Esophagus squamous epithelium (tissue), 5 donors: ENCODE data around the gene SPDYA. TPM values are rescaled to one million over a fixed set of nuclear protein-coding genes. Genes with fewer than 3 reads are reported as not detected.

ENCODE experiments used
- DNase-seq: peaks from one replicate; lab custom pipeline; 2025; lab: John Stamatoyannopoulos, UW
- H3K27ac ChIP-seq, 4 donors: fragments of 200-600 bp; sonication (generic); one replicate each; pipeline ENCODE4 v1.5.1; 2016 to 2019; ENCODE audit warnings: mild to moderate bottlenecking in 1 of 4
- H3K27me3 ChIP-seq, 4 donors: fragments of 200-600 bp; sonication (generic); 1 replicate in 3 of 4; 2 replicates in 1 of 4; pipeline versions ENCODE4 v1.5.1 to v1.6.0; 2017 to 2021; ENCODE audit warnings: antibody characterized with exemption in 1 of 4
- H3K36me3 ChIP-seq, 3 donors: fragments of 200-600 bp; sonication (generic); one replicate each; pipeline ENCODE4 v1.5.1; 2016 to 2019
- H3K4me1 ChIP-seq, 3 donors: fragments of 200-600 bp; sonication (generic); one replicate each; pipeline ENCODE4 v1.5.1; 2017 to 2019
- H3K4me3 ChIP-seq, 4 donors: fragments of 200-600 bp; sonication (generic); 1 replicate in 3 of 4; 2 replicates in 1 of 4; pipeline ENCODE4 v1.5.1; 2016 to 2019; ENCODE audit warnings: mild to moderate bottlenecking in 2 of 4, moderate library complexity in 1 of 4
- H3K9me3 ChIP-seq, 3 donors: fragments of 200-600 bp; sonication (generic); one replicate each; pipeline ENCODE4 v1.5.1; 2016 to 2019
- POLR2A ChIP-seq, 4 donors: fragments of 450-650 bp; IDR thresholded peaks; one replicate each; pipeline ENCODE4 v1.6.1; 2017; ENCODE audit warnings: antibody characterized with exemption in 4 of 4, mild to moderate bottlenecking in 4 of 4, moderate library complexity in 3 of 4
- WGBS, 2 donors: methylation state at CpG; one replicate each; pipeline ENCODE4 v1.1.5; 2018; 5-methylcytosine and 5-hydroxymethylcytosine counted together
- intact Hi-C: fragments of 100-400 bp; cut with DNase I; formaldehyde crosslinking; loops from one replicate; pipeline ENCODE4 v1.15.0; 2022
- total RNA-seq, 4 donors: library from RNA; depleted of rRNA; stranded (reverse); fragments of >200 nt; gene quantifications; one replicate each; pipeline ENCODE4 v1.1.0, GENCODE V29; 2016
- TF ChIP-seq, protein P1 (sequence below), 6 experiments: fragments of 450-650 bp in 4 of 6; fragments of 200-600 bp in 2 of 6; sonication (generic) in 2 of 6; IDR thresholded peaks; one replicate each; pipeline ENCODE4 v1.5.1; 2016 to 2019; ENCODE audit warnings: antibody characterized with exemption in 6 of 6, mild to moderate bottlenecking in 4 of 6, moderate library complexity in 4 of 6
- donor health status: DM: yes; HTN: yes; CAD: no.

Gene SPDYA
- total RNA-seq = 1 to 10 TPM in 2 of 4 donors, under 1 TPM in 1, not detected in 1; 0.97 to 1.7 (median 1.4) TPM

DNA sequence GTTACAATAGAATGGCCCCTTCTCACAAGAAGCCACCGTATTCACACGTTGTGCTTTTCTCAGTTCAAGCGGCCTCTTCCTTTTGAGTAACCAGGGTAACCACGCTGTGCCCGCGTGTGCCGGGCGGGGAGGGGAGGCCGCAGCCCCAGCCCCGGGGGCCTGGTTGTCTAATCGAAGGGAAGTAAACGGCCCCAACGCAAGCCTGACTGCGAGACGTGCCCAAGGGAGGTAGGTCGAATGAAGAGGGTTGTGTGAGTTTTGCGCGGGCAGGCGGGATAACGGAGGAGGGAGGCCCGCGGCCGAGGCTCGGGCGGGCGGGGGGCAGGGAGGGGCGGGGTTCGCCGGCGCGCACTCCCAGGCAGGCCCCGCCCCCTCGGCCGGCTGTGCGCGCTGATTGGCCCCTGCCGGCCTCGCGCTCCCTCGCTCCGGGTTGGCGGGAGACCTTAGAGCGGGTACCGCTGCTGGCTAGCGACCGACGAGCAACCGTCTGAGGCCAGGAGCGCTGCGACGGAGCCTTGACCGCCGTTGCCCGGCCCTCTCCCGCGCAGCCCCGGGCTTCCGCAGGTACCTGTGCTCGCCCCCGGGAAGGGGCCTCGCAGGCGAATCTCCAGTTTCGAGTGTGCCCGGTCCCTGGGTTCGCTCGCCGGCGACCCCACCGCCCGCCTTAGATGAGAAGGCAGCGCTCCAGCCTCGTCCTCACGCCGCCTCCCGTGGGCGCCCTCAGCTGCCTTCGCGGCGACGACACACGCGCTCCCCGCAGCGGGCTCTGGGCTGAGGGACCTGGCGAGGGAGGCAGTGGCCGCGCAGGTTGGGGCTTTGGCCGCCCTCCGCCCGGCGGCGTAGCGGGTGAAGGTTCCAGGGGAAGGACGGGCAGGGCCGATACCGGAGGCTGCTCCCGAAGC lies at the start of gene SPDYA:
TSS of gene SPDYA (plus strand) at position 451 of the 902 bp plus-strand sequence. CDS start 5,181 bp downstream, outside the sequence.
- H3K27ac ChIP-seq = peak within 1 kb of the TSS; percentile 29 to 66 (median 56)
- 3 to 10% methylated on average over 14 to 29 of the region's 97 CpGs for WGBS, 2 donors

DNA sequence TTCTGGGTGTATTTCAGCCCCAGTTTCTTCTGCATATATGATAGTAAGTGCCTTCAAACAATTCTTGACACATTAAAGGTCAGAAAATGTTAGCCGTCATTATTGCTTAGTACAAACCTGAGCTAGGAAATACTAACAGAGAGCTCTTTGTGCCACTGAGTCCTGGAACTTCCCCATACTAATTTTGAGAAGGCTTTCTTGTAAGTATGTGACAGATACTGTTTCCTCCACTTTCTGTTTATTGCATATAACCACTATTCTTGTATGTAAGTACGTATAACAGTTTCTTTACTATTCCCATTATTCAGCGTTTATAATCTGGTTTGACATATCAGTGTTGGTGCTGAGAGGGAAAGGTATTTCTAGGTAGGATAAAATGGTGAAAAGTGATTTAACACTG lies 49.2 kb upstream of the SPDYA start:
- no peak overlapping the region for H3K27ac ChIP-seq
- no peaks in the 10 kb centered on the region for H3K9me3 ChIP-seq
- no peak for DNase-seq
- intact Hi-C loops = no loop called here
- H3K4me3 ChIP-seq = no peak overlapping the region
- WGBS, 2 donors = 71 to 78% methylated on average over 3 of the region's 3 CpGs
- TF ChIP-seq, protein P1, sequence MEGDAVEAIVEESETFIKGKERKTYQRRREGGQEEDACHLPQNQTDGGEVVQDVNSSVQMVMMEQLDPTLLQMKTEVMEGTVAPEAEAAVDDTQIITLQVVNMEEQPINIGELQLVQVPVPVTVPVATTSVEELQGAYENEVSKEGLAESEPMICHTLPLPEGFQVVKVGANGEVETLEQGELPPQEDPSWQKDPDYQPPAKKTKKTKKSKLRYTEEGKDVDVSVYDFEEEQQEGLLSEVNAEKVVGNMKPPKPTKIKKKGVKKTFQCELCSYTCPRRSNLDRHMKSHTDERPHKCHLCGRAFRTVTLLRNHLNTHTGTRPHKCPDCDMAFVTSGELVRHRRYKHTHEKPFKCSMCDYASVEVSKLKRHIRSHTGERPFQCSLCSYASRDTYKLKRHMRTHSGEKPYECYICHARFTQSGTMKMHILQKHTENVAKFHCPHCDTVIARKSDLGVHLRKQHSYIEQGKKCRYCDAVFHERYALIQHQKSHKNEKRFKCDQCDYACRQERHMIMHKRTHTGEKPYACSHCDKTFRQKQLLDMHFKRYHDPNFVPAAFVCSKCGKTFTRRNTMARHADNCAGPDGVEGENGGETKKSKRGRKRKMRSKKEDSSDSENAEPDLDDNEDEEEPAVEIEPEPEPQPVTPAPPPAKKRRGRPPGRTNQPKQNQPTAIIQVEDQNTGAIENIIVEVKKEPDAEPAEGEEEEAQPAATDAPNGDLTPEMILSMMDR (IDR thresholded peaks at IDR 0.05) = no peak
- TF ChIP-seq POLR2A (IDR thresholded peaks at IDR 0.05) = no peak
- H3K4me1 ChIP-seq = peaks cover 5 to 100% (median 46%) of the 10 kb centered on the region in 3 donors
- H3K36me3 ChIP-seq = peaks cover 0 to 39% (median 0%) of the 10 kb centered on the region in 3 donors
- no peaks in the 10 kb centered on the region for H3K27me3 ChIP-seq

More for the DNA sequence above, at the start of gene SPDYA:
- no peak for DNase-seq
- intact Hi-C loops = no loop called here
- H3K36me3 ChIP-seq = peaks cover 5 to 33% (median 8%) of the 10 kb centered on the region in 3 donors
- H3K9me3 ChIP-seq = no peaks in the 10 kb centered on the region
- TF ChIP-seq POLR2A (IDR thresholded peaks at IDR 0.05) = no peak
- TF ChIP-seq, protein P1 (IDR thresholded peaks at IDR 0.05) = no peak
- peak within 1 kb of the TSS; percentile 31 to 67 (median 50) for H3K4me3 ChIP-seq
- H3K4me1 ChIP-seq = peaks cover 5 to 25% (median 13%) of the 10 kb centered on the region in 3 donors
- H3K27me3 ChIP-seq = peaks cover 0 to 5% (median 0%) of the 10 kb centered on the region in 4 donors

DNA sequence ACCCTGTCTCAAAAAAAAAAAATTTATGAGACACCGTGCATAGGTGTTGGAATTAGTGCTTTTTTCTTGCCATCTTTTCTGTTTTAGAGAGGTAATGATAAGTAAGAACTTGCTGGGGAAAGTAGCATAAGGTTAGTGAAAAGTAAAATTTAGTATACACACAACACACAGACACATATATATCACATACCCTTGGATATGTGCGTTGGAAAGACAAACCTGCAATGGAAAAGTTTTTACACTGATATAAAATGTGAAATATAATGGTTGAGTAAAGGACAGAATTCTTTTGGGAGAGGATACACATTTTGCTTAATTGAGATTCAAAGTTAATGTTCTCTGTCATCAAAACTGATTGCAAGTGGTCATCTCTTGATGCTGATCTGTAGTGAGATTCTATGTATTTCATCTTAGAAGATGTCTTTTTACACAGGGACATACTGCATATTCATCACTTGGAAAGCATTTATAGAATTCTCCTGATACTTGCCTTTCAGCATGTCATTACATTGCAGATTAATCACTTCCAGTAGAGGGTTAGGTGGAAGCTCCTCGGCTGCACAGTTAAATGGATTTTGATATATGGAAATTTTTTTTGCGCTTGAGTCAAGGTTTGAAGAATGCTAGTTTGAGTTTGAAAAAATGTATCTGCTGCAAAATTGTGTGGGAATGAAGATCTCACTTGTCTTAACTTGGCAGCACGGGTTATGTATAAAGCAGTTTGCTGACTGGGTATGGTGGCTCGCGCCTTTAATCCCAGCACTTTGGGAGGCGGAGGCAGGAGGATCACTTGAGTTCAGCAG lies 45.5 kb upstream of the SPDYA start:
- Histone ChIP-seq H3K36me3 (peaks cover 0 to 21% (median 0%) of the 10 kb centered on the region in 3 donors), H3K27me3 (no peaks in the 10 kb centered on the region), H3K4me1 (peaks cover 0 to 99% (median 36%) of the 10 kb centered on the region in 3 donors), H3K9me3 (no peaks in the 10 kb centered on the region), H3K4me3 (no peak overlapping the region), H3K27ac (peak overlapping the region in 2 of 4 donors; percentile 7 to 12)
- WGBS, 2 donors = 58 to 60% methylated on average over 8 of the region's 8 CpGs
- TF ChIP-seq POLR2A (IDR thresholded peaks at IDR 0.05) = no peak
- TF ChIP-seq, protein P1 (IDR thresholded peaks at IDR 0.05) = no peak
- no peak for DNase-seq
- intact Hi-C loops = no loop called here

DNA sequence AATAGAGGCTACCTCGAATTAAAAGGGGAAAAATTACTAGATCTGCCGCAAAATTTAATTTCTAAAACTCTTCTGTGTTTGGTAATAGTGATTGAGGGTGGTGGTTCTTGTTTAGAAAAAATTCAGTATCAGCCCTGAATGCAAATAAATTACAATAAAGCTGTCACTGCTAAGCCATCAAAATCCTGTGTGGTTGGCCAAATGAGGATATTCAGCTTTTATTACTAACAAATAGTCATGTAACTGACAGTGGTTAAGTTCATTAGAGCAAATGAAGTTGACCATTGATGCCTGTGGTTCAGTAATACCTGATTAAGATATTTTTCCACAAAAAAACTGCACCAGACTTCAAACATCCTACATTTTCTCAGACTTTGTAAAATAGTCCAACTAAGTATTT lies 44.6 kb upstream of the SPDYA start:
- H3K4me1 ChIP-seq = peaks cover 0 to 99% (median 36%) of the 10 kb centered on the region in 3 donors
- WGBS, 2 donors = 78 to 90% methylated on average over 2 of the region's 2 CpGs

More for the DNA sequence above, 44.6 kb upstream of the SPDYA start:
- Histone ChIP-seq H3K36me3 (peaks cover 0 to 11% (median 0%) of the 10 kb centered on the region in 3 donors), H3K27me3 (no peaks in the 10 kb centered on the region), H3K27ac (peak overlapping the region in 1 of 4 donors; percentile 7), H3K9me3 (no peaks in the 10 kb centered on the region), H3K4me3 (no peak overlapping the region)
- DNase-seq = no peak
- intact Hi-C loops = no loop called here
- no peak for TF ChIP-seq POLR2A (IDR thresholded peaks at IDR 0.05)
- TF ChIP-seq, protein P1 (IDR thresholded peaks at IDR 0.05) = no peak
